Prostate gland (tissue), 2 donors: ENCODE results near the gene ROBO1. TPM values are rescaled to one million over a fixed set of nuclear protein-coding genes. Genes with fewer than 3 reads are reported as not detected.

Source experiments
- DNase-seq: peaks from one replicate; pipeline ENCODE4 v3.0.0-alpha.2; 2019; ENCODE audit warnings: low spot score
- H3K27ac ChIP-seq, 2 donors: fragments of 200-600 bp; sonication (generic); 2 replicates each; pipeline ENCODE4 v1.5.1; 2017 to 2019
- H3K27me3 ChIP-seq: fragments of 200-600 bp; sonication (generic); replicated peaks from 2 replicates; pipeline ENCODE4 v1.5.1; 2019; ENCODE audit not compliant: insufficient read depth
- H3K36me3 ChIP-seq, 2 donors: fragments of 200-600 bp; sonication (generic); 1 replicate in 1 of 2; 2 replicates in 1 of 2; pipeline versions ENCODE4 v1.5.1 to v1.8.1; 2017 to 2019
- H3K4me1 ChIP-seq: fragments of 200-600 bp; sonication (generic); replicated peaks from 2 replicates; pipeline ENCODE4 v1.5.1; 2019
- H3K4me3 ChIP-seq, 2 donors: fragments of 200-600 bp; sonication (generic); 2 replicates each; pipeline ENCODE4 v1.5.1; 2017 to 2019
- H3K9me3 ChIP-seq: fragments of 200-600 bp; sonication (generic); 2 replicates; pipeline ENCODE4 v1.5.1; 2017
- POLR2A ChIP-seq: fragments of 450-650 bp; IDR thresholded peaks from one replicate; pipeline ENCODE4 v1.6.1; 2016; ENCODE audit warnings: antibody characterized with exemption, mild to moderate bottlenecking
- POLR2AphosphoS5 ChIP-seq: sonication (generic); formaldehyde crosslinking; IDR thresholded peaks from one replicate; pipeline ENCODE4 v1.6.1; 2017; ENCODE audit warnings: antibody characterized with exemption
- WGBS: methylation state at CpG from one replicate; pipeline ENCODE4 v1.1.5; 2018; 5-methylcytosine and 5-hydroxymethylcytosine counted together
- intact Hi-C: fragments of 100-400 bp; cut with DNase I; formaldehyde crosslinking; loops from one replicate; pipeline ENCODE4 v1.14.2; 2022
- total RNA-seq, 2 donors: library from RNA; depleted of rRNA; stranded (reverse); fragments of >200 nt; gene quantifications; one replicate each; pipeline ENCODE4 v1.1.0, GENCODE V29; 2016
- TF ChIP-seq, protein P1 (sequence below), 4 experiments: fragments of 200-600 bp in 2 of 4; fragments of 450-650 bp in 2 of 4; sonication (generic) in 2 of 4; IDR thresholded peaks; 1 replicate in 3 of 4; 2 replicates in 1 of 4; pipeline ENCODE4 v1.5.1; 2016 to 2019; ENCODE audit warnings: antibody characterized with exemption in 4 of 4, mild to moderate bottlenecking in 2 of 4, moderate library complexity in 2 of 4

Gene ROBO1
- total RNA-seq, 2 donors from 2014 or later: 37.6 to 50.8 TPM

DNA sequence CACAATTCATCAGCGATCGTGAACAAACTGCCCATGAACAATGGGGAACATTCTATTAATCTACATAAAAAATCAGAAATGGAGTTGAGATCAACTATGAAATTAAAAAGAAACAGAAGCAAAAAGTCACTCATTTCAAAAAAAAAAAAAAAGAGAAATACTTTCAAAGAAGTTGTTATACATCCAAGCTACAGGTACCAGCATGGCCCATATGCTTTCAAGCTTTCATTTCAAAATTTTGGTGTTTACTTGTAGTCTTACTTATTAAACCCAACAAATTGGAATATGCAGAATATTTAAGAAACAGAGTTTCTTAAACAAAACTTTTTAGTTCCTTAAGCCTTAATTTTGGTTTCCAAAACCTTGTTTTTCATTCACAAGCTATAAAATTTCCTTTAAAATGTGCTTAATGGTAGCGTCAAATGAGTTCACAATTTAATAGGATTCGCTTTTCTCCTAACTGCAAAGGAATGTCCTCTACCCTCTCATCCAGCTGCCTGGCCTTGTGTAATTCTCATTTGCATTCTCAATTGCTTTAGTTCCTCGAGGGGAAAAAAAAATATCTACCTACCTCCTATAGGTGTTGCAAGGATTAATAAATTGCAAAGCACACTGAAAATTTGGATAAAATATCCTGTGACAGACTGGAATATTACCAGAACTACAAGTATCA, 565.2 kb downstream of the ROBO1 start:
- intact Hi-C loops: no loop called here
- Histone ChIP-seq H3K36me3 (no peaks in the 10 kb centered on the region), H3K27ac (no peak overlapping the region), H3K4me1 (no peaks in the 10 kb centered on the region), H3K4me3 (no peak overlapping the region), H3K9me3 (no peaks in the 10 kb centered on the region), H3K27me3 (no peaks in the 10 kb centered on the region)
- no peak for TF ChIP-seq POLR2A
- no peak for DNase-seq
- 63% methylated on average over 5 of the region's 5 CpGs for WGBS

DNA sequence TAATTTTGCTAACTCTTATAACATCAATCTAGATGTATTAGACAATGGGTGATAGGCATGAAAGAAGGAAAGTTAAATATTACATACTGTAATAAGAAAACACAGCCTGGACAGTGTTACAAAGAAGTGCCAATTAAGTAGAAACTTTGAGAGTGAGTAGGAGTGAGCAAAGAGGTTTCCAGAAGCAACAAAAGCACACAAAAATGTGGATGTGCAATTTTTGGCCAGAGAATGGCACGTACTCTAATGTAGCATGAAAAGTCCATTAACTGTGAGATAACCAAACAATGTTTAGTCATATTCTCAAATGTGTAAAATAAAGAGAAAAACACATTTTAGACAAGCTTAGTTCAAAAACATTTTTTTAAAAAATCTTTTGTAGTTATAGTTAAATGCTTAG, 567.3 kb downstream of the ROBO1 start:
- H3K4me3 ChIP-seq: no peak overlapping the region
- no peaks in the 10 kb centered on the region for H3K27me3 ChIP-seq
- no peak overlapping the region for H3K27ac ChIP-seq
- TF ChIP-seq POLR2AphosphoS5 (no peak), POLR2A (no peak)
- TF ChIP-seq, protein P1, sequence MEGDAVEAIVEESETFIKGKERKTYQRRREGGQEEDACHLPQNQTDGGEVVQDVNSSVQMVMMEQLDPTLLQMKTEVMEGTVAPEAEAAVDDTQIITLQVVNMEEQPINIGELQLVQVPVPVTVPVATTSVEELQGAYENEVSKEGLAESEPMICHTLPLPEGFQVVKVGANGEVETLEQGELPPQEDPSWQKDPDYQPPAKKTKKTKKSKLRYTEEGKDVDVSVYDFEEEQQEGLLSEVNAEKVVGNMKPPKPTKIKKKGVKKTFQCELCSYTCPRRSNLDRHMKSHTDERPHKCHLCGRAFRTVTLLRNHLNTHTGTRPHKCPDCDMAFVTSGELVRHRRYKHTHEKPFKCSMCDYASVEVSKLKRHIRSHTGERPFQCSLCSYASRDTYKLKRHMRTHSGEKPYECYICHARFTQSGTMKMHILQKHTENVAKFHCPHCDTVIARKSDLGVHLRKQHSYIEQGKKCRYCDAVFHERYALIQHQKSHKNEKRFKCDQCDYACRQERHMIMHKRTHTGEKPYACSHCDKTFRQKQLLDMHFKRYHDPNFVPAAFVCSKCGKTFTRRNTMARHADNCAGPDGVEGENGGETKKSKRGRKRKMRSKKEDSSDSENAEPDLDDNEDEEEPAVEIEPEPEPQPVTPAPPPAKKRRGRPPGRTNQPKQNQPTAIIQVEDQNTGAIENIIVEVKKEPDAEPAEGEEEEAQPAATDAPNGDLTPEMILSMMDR (IDR thresholded peaks at IDR 0.05): no peak
- H3K36me3 ChIP-seq: no peaks in the 10 kb centered on the region
- H3K4me1 ChIP-seq: no peaks in the 10 kb centered on the region
- WGBS: 61% methylated on average over 1 of the region's 1 CpG
- DNase-seq: no peak
- H3K9me3 ChIP-seq: no peaks in the 10 kb centered on the region
- intact Hi-C loops: no loop called here

DNA sequence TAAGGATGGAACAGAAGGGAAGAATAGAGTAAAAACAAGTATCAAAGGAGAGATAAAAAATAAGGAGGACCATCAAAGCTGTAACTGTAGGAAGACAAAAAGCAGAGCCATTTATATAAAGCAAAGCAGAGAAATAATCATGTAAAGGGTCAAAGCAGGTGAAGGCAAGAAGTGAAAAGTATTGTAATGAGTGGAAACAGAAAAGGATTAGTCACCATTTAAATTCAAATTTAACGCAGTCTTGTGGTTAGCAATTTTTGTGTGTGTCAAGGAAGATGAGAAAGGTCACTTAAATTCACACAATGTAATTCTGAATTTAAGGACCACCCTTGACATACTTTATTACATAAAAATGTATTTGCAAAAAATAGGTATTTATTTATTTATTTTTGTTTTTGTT, 567.8 kb downstream of the ROBO1 start:
- 83% methylated on average over 1 of the region's 1 CpG for WGBS
- no peaks in the 10 kb centered on the region for H3K27me3 ChIP-seq

DNA sequence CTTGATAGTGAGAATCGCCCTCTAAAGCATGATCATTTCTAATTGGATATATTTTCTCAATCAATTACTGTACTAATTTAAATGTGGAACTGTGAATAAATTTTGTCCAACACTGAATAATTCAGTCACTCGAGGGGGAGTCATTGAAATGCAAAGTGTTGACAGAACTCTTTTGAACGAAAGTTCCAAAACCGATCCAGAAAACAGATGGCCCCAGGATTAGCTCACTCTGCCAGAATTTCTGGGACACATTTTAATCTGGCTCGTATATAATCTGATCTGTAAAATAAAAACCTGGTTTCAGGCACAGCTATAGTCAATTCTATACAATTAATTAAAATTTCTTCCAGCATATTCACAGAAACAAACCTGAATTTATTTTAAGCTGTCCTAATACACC, 580.4 kb downstream of the ROBO1 start:
- Histone ChIP-seq H3K4me3 (no peak overlapping the region), H3K9me3 (no peaks in the 10 kb centered on the region), H3K27me3 (no peaks in the 10 kb centered on the region), H3K36me3 (no peaks in the 10 kb centered on the region), H3K4me1 (no peaks in the 10 kb centered on the region), H3K27ac (no peak overlapping the region)
- DNase-seq: no peak
- no peak for TF ChIP-seq POLR2A
- TF ChIP-seq, protein P1 (IDR thresholded peaks at IDR 0.05): no peak
- TF ChIP-seq POLR2AphosphoS5: no peak
- 75% methylated on average over 5 of the region's 5 CpGs for WGBS
- intact Hi-C loops: no loop called here

More for the DNA sequence above, 567.8 kb downstream of the ROBO1 start:
- no peaks in the 10 kb centered on the region for H3K4me1 ChIP-seq
- no peaks in the 10 kb centered on the region for H3K9me3 ChIP-seq
- H3K27ac ChIP-seq: no peak overlapping the region
- H3K4me3 ChIP-seq: no peak overlapping the region
- TF ChIP-seq, protein P1 (IDR thresholded peaks at IDR 0.05): no peak
- no peak for TF ChIP-seq POLR2AphosphoS5
- no peak for TF ChIP-seq POLR2A
- no peaks in the 10 kb centered on the region for H3K36me3 ChIP-seq
- DNase-seq: no peak
- intact Hi-C loops: no loop called here

DNA sequence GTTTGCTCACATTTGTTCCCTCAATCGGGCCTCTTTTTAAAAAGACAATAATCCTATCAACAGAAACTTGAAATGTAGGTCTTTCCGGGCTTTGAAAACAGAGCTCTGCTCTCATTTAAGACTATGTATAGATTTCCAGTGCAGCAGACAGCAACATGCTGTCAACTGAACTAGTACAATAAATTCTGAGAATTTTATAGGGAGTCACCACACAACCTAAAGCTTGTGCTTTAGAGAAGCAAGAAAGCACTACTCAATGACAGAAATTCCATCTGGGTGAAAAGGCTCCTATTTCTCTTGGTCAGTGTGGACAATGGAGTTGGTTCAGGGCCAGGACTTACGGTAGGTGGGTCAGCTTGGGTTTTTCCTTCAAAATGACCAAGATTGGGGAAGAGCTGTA, 583.5 kb downstream of the ROBO1 start:
- H3K4me1 ChIP-seq: no peaks in the 10 kb centered on the region
- no peak for DNase-seq
- no peak overlapping the region for H3K27ac ChIP-seq
- 10% methylated on average over 3 of the region's 3 CpGs for WGBS
- no peaks in the 10 kb centered on the region for H3K9me3 ChIP-seq
- H3K36me3 ChIP-seq: no peaks in the 10 kb centered on the region
- no peak overlapping the region for H3K4me3 ChIP-seq
- TF ChIP-seq, protein P1 (IDR thresholded peaks at IDR 0.05): no peak
- TF ChIP-seq POLR2A (no peak), POLR2AphosphoS5 (no peak)
- no peaks in the 10 kb centered on the region for H3K27me3 ChIP-seq
- intact Hi-C loops: no loop called here
